Endothelial cell (in vitro differentiated cells): ENCODE results near the gene PHF3. TPM values are rescaled to one million over a fixed set of nuclear protein-coding genes. Genes with fewer than 3 reads are reported as not detected.

ENCODE experiments used
- DNase-seq: peaks from one replicate; pipeline ENCODE4 v3.0.0; 2021; ENCODE audit warnings: low spot score
- H3K27ac Mint-ChIP-seq: one replicate; pipeline ENCODE4 v1.8.0; 2021; ENCODE audit warnings: mixed read lengths, inconsistent platforms; ENCODE audit not compliant: unreplicated experiment
- H3K27me3 Mint-ChIP-seq: one replicate; pipeline ENCODE4 v1.8.0; 2021; ENCODE audit warnings: mild to moderate bottlenecking, moderate library complexity, mixed read lengths, inconsistent platforms; ENCODE audit not compliant: unreplicated experiment
- H3K36me3 Mint-ChIP-seq: one replicate; pipeline ENCODE4 v1.8.0; 2021; ENCODE audit warnings: mild to moderate bottlenecking, low read depth, mixed read lengths, inconsistent platforms; ENCODE audit not compliant: unreplicated experiment
- H3K4me1 Mint-ChIP-seq: one replicate; pipeline ENCODE4 v1.8.0; 2021; ENCODE audit warnings: mild to moderate bottlenecking, mixed read lengths, inconsistent platforms; ENCODE audit not compliant: unreplicated experiment
- H3K4me3 Mint-ChIP-seq: one replicate; pipeline ENCODE4 v1.8.0; 2021; ENCODE audit warnings: mild to moderate bottlenecking, mixed read lengths, inconsistent platforms; ENCODE audit not compliant: unreplicated experiment
- H3K9me3 Mint-ChIP-seq: one replicate; pipeline ENCODE4 v1.8.0; 2021; ENCODE audit warnings: mixed read lengths, inconsistent platforms; ENCODE audit not compliant: unreplicated experiment
- total RNA-seq: library from RNA; stranded (reverse); fragmentation: NEBNext Ultra II Directional; extraction: Animal tissue kit (Norgen Biotek cat#: 25700); gene quantifications from one replicate; pipeline ENCODE4 v1.2.1, GENCODE V29; 2021; ENCODE audit not compliant: unreplicated experiment
- TF ChIP-seq, protein P1 (sequence below): fragments of 200-600 bp; sonication (generic); IDR thresholded peaks from one replicate; pipeline ENCODE4 v1.5.0; 2021; ENCODE audit warnings: antibody characterized with exemption; ENCODE audit not compliant: unreplicated experiment

The PHF3 gene
- total RNA-seq, 1 donor from 2014 or later, result 47.9 TPM

DNA sequence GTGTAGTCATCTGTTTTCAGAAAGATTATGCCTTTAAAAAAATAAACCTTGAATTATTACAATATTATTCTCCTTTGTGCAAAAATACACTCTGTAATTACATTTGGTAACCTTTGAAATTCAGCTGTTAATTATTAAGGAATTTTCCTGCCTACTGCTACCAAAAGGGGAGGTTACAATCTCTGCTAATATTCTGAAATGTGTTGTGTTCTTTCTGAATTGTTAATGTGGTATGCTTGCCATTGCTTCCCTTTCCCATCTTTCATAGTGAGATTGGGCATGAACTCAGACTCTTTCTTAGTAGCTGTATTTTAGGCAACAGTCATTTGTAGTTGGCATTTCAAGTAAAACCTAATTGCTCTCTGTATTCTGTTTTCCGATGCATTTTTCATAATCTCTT lies 73.0 kb downstream of the PHF3 start:
- TF ChIP-seq, protein P1, sequence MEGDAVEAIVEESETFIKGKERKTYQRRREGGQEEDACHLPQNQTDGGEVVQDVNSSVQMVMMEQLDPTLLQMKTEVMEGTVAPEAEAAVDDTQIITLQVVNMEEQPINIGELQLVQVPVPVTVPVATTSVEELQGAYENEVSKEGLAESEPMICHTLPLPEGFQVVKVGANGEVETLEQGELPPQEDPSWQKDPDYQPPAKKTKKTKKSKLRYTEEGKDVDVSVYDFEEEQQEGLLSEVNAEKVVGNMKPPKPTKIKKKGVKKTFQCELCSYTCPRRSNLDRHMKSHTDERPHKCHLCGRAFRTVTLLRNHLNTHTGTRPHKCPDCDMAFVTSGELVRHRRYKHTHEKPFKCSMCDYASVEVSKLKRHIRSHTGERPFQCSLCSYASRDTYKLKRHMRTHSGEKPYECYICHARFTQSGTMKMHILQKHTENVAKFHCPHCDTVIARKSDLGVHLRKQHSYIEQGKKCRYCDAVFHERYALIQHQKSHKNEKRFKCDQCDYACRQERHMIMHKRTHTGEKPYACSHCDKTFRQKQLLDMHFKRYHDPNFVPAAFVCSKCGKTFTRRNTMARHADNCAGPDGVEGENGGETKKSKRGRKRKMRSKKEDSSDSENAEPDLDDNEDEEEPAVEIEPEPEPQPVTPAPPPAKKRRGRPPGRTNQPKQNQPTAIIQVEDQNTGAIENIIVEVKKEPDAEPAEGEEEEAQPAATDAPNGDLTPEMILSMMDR, result no peak
- no peak overlapping the region for H3K27ac Mint-ChIP-seq
- no peaks in the 10 kb centered on the region for H3K4me1 Mint-ChIP-seq
- H3K27me3 Mint-ChIP-seq, result no peaks in the 10 kb centered on the region
- H3K9me3 Mint-ChIP-seq, result no peaks in the 10 kb centered on the region
- peaks cover 53% of the 10 kb centered on the region for H3K36me3 Mint-ChIP-seq
- no peak for DNase-seq
- no peak overlapping the region for H3K4me3 Mint-ChIP-seq

DNA sequence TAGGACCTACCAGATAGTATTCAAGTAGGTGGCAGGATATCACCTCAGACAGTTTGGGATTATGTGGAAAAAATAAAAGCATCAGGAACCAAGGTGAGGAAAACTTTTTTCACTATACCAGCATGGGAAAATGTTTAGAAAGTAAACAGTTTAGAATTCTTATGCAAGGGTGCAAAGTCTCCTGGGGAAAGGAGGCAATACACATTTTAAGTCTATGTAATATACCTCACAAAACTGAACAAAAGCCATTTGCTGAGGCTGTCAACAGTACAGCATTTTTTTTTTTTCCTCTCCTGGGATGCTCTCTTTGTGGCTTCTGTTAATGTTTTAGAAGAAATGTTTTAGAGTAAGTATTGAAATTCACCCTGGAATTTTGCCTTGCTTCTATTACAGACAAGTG lies 73.5 kb downstream of the PHF3 start:
- no peak overlapping the region for H3K27ac Mint-ChIP-seq

DNA sequence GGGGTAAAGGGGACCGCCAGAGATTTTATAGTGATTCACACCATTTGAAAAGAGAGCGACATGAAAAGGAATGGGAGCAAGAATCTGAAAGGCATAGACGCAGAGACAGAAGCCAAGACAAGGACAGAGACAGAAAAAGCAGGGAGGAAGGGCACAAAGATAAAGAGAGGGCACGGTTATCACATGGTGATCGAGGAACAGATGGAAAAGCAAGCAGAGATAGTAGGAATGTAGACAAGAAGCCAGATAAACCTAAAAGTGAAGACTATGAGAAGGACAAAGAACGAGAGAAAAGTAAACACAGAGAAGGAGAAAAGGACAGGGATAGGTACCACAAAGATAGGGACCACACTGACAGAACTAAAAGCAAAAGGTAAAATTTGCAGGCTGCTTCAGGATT lies 77.7 kb downstream of the PHF3 start:
- peaks cover 1% of the 10 kb centered on the region for H3K27me3 Mint-ChIP-seq
- H3K36me3 Mint-ChIP-seq, result peaks cover 36% of the 10 kb centered on the region
- no peak for DNase-seq
- H3K4me1 Mint-ChIP-seq, result no peaks in the 10 kb centered on the region
- TF ChIP-seq, protein P1, result no peak
- peak overlapping the region; percentile 59 for H3K4me3 Mint-ChIP-seq
- no peak overlapping the region for H3K27ac Mint-ChIP-seq
- no peaks in the 10 kb centered on the region for H3K9me3 Mint-ChIP-seq

More for the DNA sequence above, 73.5 kb downstream of the PHF3 start:
- Mint-ChIP-seq H3K4me1 (no peaks in the 10 kb centered on the region), H3K36me3 (peaks cover 52% of the 10 kb centered on the region), H3K4me3 (no peak overlapping the region), H3K27me3 (no peaks in the 10 kb centered on the region), H3K9me3 (no peaks in the 10 kb centered on the region)
- no peak for DNase-seq
- TF ChIP-seq, protein P1, result no peak

DNA sequence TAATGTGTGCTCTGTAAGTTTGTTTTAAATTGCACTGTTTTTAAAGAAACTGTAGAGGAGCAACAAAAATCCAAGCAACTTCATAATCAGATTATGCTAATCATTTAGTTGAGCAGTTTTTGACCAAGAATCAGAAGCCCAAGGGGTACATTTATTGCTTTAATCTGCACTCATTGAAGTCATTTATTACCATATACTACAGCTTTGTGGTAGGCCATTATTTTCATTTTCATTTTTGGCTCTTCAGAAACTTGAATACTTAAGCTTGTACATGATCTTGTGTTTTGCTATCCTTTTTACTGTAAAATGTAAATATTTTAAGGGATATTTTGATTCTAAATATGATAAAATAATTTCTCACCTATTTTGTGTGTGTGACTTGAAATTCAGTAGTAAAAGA lies 78.5 kb downstream of the PHF3 start:
- Mint-ChIP-seq H3K4me1 (no peaks in the 10 kb centered on the region), H3K27me3 (peaks cover 1% of the 10 kb centered on the region), H3K4me3 (no peak overlapping the region), H3K9me3 (no peaks in the 10 kb centered on the region), H3K27ac (no peak overlapping the region), H3K36me3 (peaks cover 36% of the 10 kb centered on the region)
- TF ChIP-seq, protein P1, result no peak
- DNase-seq, result no peak

DNA sequence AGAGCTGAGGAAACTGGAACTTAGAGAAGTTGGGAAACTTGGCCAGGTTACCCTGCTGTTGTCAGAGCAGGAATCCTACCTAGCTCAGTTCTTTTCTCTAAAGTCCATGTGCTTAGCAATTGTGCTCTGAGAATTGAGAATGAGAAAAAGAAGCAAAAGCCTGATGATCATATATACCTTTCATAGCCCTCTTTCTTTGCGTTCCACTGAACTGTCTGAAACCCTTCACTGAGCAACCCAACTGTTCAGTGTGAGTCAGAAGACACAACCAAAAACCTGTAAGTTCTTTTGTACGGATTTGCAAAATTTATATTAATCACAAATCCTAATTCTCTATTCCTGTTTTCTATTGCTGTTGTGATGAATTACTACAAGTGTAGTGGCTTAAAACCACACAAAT lies 80.6 kb downstream of the PHF3 start:
- peaks cover 24% of the 10 kb centered on the region for H3K36me3 Mint-ChIP-seq
- H3K27ac Mint-ChIP-seq, result no peak overlapping the region
- no peak overlapping the region for H3K4me3 Mint-ChIP-seq
- no peaks in the 10 kb centered on the region for H3K9me3 Mint-ChIP-seq
- no peak for DNase-seq
- TF ChIP-seq, protein P1, result no peak
- peaks cover 1% of the 10 kb centered on the region for H3K27me3 Mint-ChIP-seq
- no peaks in the 10 kb centered on the region for H3K4me1 Mint-ChIP-seq
